Immature natural killer cell (primary cell): Measurements from ENCODE around the gene ABCD1. TPM values are rescaled to one million over a fixed set of nuclear protein-coding genes. Genes with fewer than 3 reads are reported as not detected.

Experiments used
- DNase-seq, 3 donors: peaks; one replicate each; pipeline ENCODE4 v3.0.0; 2022; ENCODE audit warnings: mixed read lengths in 1 of 3
- H3K27ac Mint-ChIP-seq, 6 donors: one replicate each; pipeline ENCODE4 v1.8.0; 2020; ENCODE audit warnings: mixed read lengths in 6 of 6, mild to moderate bottlenecking in 5 of 6, inconsistent platforms in 4 of 6, moderate library complexity in 3 of 6
- H3K27me3 Mint-ChIP-seq, 3 donors: one replicate each; pipeline ENCODE4 v1.8.0; 2020 to 2021; ENCODE audit warnings: low read depth in 3 of 3, mild to moderate bottlenecking in 3 of 3, mixed read lengths in 3 of 3, moderate library complexity in 3 of 3, inconsistent platforms in 1 of 3
- H3K36me3 Mint-ChIP-seq, 3 donors: one replicate each; pipeline ENCODE4 v1.8.0; 2020; ENCODE audit warnings: mixed read lengths in 3 of 3, inconsistent platforms in 2 of 3, mild to moderate bottlenecking in 2 of 3
- H3K4me1 Mint-ChIP-seq, 2 donors: one replicate each; pipeline ENCODE4 v1.8.0; 2020; ENCODE audit warnings: inconsistent platforms in 2 of 2, mild to moderate bottlenecking in 2 of 2, mixed read lengths in 2 of 2, moderate library complexity in 1 of 2
- H3K4me3 Mint-ChIP-seq, 5 donors: one replicate each; pipeline ENCODE4 v1.8.0; 2020; ENCODE audit warnings: mild to moderate bottlenecking in 5 of 5, mixed read lengths in 5 of 5, inconsistent platforms in 3 of 5, moderate library complexity in 3 of 5
- H3K9me3 Mint-ChIP-seq, 6 donors: one replicate each; pipeline ENCODE4 v1.8.0; 2020; ENCODE audit warnings: mild to moderate bottlenecking in 6 of 6, mixed read lengths in 6 of 6, inconsistent platforms in 4 of 6, moderate library complexity in 3 of 6
- polyA plus RNA-seq, 3 donors: library from polyadenylated mRNA; unstranded; fragments of 300-500 nt; fragmentation: Illumina TruSeq; gene quantifications; one replicate each; pipeline ENCODE4 v1.2.3, GENCODE V29; 2021

ABCD1 gene
- polyA plus RNA-seq, 3 donors from 2014 or later: 1.7 to 3.2 (median 2.0) TPM

GRCh38 chrX:153768311-153769157 is 43.9 kb downstream of the ABCD1 start:
- Mint-ChIP-seq H3K36me3 (no peaks in the 10 kb centered on the region), H3K27me3 (peaks cover 0 to 4% (median 2%) of the 10 kb centered on the region in 3 donors), H3K27ac (no peak overlapping the region), H3K4me3 (no peak overlapping the region), H3K9me3 (no peaks in the 10 kb centered on the region), H3K4me1 (peaks cover 0 to 4% of the 10 kb centered on the region in 2 donors)
- DNase-seq: no peak

- H3K27ac Mint-ChIP-seq: no peak overlapping the region
- DNase-seq: no peak
- peaks cover 0 to 2% (median 0%) of the 10 kb centered on the region in 3 donors for H3K27me3 Mint-ChIP-seq
- H3K36me3 Mint-ChIP-seq: no peaks in the 10 kb centered on the region
- no peak overlapping the region for H3K4me3 Mint-ChIP-seq
- H3K9me3 Mint-ChIP-seq: no peaks in the 10 kb centered on the region
- H3K4me1 Mint-ChIP-seq: no peaks in the 10 kb centered on the region
Observed at GRCh38 chrX:153769158-153769864, 44.7 kb downstream of the ABCD1 start.

GRCh38 chrX:153769865-153770600 is 45.4 kb downstream of the ABCD1 start:
- peaks cover 0 to 2% (median 0%) of the 10 kb centered on the region in 3 donors for H3K27me3 Mint-ChIP-seq
- no peaks in the 10 kb centered on the region for H3K9me3 Mint-ChIP-seq
- peak overlapping the region in 1 of 5 donors; percentile 15 for H3K4me3 Mint-ChIP-seq
- no peak overlapping the region for H3K27ac Mint-ChIP-seq
- no peaks in the 10 kb centered on the region for H3K4me1 Mint-ChIP-seq
- no peaks in the 10 kb centered on the region for H3K36me3 Mint-ChIP-seq
- DNase-seq: no peak

GRCh38 chrX:153770601-153771414 is 46.2 kb downstream of the ABCD1 start:
- Mint-ChIP-seq H3K27me3 (peaks cover 0 to 2% (median 0%) of the 10 kb centered on the region in 3 donors), H3K27ac (no peak overlapping the region), H3K4me3 (no peak overlapping the region), H3K9me3 (no peaks in the 10 kb centered on the region), H3K36me3 (no peaks in the 10 kb centered on the region), H3K4me1 (no peaks in the 10 kb centered on the region)
- DNase-seq: no peak

GRCh38 chrX:153771415-153772315 is 47.0 kb downstream of the ABCD1 start:
- no peaks in the 10 kb centered on the region for H3K9me3 Mint-ChIP-seq
- peaks cover 0 to 2% (median 0%) of the 10 kb centered on the region in 3 donors for H3K27me3 Mint-ChIP-seq
- no peak overlapping the region for H3K27ac Mint-ChIP-seq
- no peaks in the 10 kb centered on the region for H3K4me1 Mint-ChIP-seq
- H3K4me3 Mint-ChIP-seq: no peak overlapping the region
- DNase-seq: no peak
- no peaks in the 10 kb centered on the region for H3K36me3 Mint-ChIP-seq

- no peak overlapping the region for H3K27ac Mint-ChIP-seq
- no peak overlapping the region for H3K4me3 Mint-ChIP-seq
- H3K36me3 Mint-ChIP-seq: no peaks in the 10 kb centered on the region
- H3K4me1 Mint-ChIP-seq: no peaks in the 10 kb centered on the region
- no peak for DNase-seq
- no peaks in the 10 kb centered on the region for H3K27me3 Mint-ChIP-seq
- H3K9me3 Mint-ChIP-seq: no peaks in the 10 kb centered on the region
Observed at GRCh38 chrX:153772316-153773217, 47.9 kb downstream of the ABCD1 start.

- Mint-ChIP-seq H3K36me3 (no peaks in the 10 kb centered on the region), H3K27ac (no peak overlapping the region), H3K4me3 (no peak overlapping the region), H3K9me3 (no peaks in the 10 kb centered on the region), H3K27me3 (no peaks in the 10 kb centered on the region), H3K4me1 (no peaks in the 10 kb centered on the region)
- no peak for DNase-seq
Observed at GRCh38 chrX:153773218-153773611, 48.6 kb downstream of the ABCD1 start.

GRCh38 chrX:153773741-153774575 is 49.3 kb downstream of the ABCD1 start:
- H3K9me3 Mint-ChIP-seq: no peaks in the 10 kb centered on the region
- no peaks in the 10 kb centered on the region for H3K27me3 Mint-ChIP-seq
- no peaks in the 10 kb centered on the region for H3K36me3 Mint-ChIP-seq
- H3K4me3 Mint-ChIP-seq: no peak overlapping the region
- no peak overlapping the region for H3K27ac Mint-ChIP-seq
- H3K4me1 Mint-ChIP-seq: no peaks in the 10 kb centered on the region
- DNase-seq: no peak

- peaks cover 0 to 1% (median under 1%) of the 10 kb centered on the region in 3 donors for H3K27me3 Mint-ChIP-seq
- no peaks in the 10 kb centered on the region for H3K4me1 Mint-ChIP-seq
- no peak for DNase-seq
- H3K9me3 Mint-ChIP-seq: no peaks in the 10 kb centered on the region
- no peaks in the 10 kb centered on the region for H3K36me3 Mint-ChIP-seq
- no peak overlapping the region for H3K4me3 Mint-ChIP-seq
- H3K27ac Mint-ChIP-seq: no peak overlapping the region
Observed at GRCh38 chrX:153774576-153775292, 50.1 kb downstream of the ABCD1 start.

GRCh38 chrX:153775293-153776119 is 50.9 kb downstream of the ABCD1 start:
- Mint-ChIP-seq H3K4me1 (peaks cover 3 to 5% of the 10 kb centered on the region in 2 donors), H3K36me3 (no peaks in the 10 kb centered on the region), H3K27ac (no peak overlapping the region), H3K4me3 (no peak overlapping the region), H3K9me3 (no peaks in the 10 kb centered on the region), H3K27me3 (peaks cover 0 to 3% (median 1%) of the 10 kb centered on the region in 3 donors)
- no peak for DNase-seq
